ENCODE results near the gene TLR6.
"Not testable (repeated sequence)": the region's sequence is repeated elsewhere in the genome, so short reads cannot be mapped to it uniquely, and the experiment has no call there.

The TLR6 gene

GRCh38 chr4:38787693-38788092 lies 68.9 kb downstream of the TLR6 start:
- no peak for DNase-seq (ENCODE audit: low spot score)

GRCh38 chr4:38785901-38786402 lies 70.7 kb downstream of the TLR6 start:
- no peak for DNase-seq (ENCODE audit: low spot score)

GRCh38 chr4:38785041-38785790 lies 71.4 kb downstream of the TLR6 start:
- DNase-seq (ENCODE audit: low spot score): no peak

GRCh38 chr4:38784141-38784540 lies 72.5 kb downstream of the TLR6 start:
- DNase-seq (ENCODE audit: low spot score): no peak

GRCh38 chr4:38783109-38783460 lies 73.5 kb downstream of the TLR6 start:
- no peak for DNase-seq (ENCODE audit: low spot score)

- no peak for DNase-seq (ENCODE audit: low spot score)
Observed at GRCh38 chr4:38782452-38783108, 74.0 kb downstream of the TLR6 start, which contains the start of gene TLR10. Gene TLR10 (minus strand): TSS chr4:38782990. CDS start chr4:38775590, 7,400 bp downstream.

GRCh38 chr4:38781854-38782261 lies 74.8 kb downstream of the TLR6 start:
- DNase-seq (ENCODE audit: low spot score): no peak

- no peak for DNase-seq (ENCODE audit: low spot score)
Observed at GRCh38 chr4:38780833-38781484, 75.7 kb downstream of the TLR6 start.

GRCh38 chr4:38779790-38780189 lies 76.8 kb downstream of the TLR6 start:
- no peak for DNase-seq (ENCODE audit: low spot score)

- not testable (repeated sequence) for DNase-seq (ENCODE audit: low spot score)
Observed at GRCh38 chr4:38777925-38778324, 78.7 kb downstream of the TLR6 start.

- DNase-seq (ENCODE audit: low spot score): no peak
Observed at GRCh38 chr4:38775326-38775725, 81.3 kb downstream of the TLR6 start.

- DNase-seq (ENCODE audit: low spot score): no peak
Observed at GRCh38 chr4:38774181-38774955, 82.2 kb downstream of the TLR6 start.
